DMS53 treated with DMSO at 0.1 percent for 48 hours (cell line): ENCODE measurements around the gene PRPF38B.

Experiments used
- DNase-seq: peaks from one replicate; lab custom pipeline; 2025; ENCODE audit not compliant: unreplicated experiment; lab: John Stamatoyannopoulos, UW

PRPF38B gene

GRCh38 chr1:108716437-108717230 is 24.5 kb downstream of the PRPF38B start:
- DNase-seq, result no peak

- DNase-seq, result no peak
Measured at GRCh38 chr1:108717774-108718316, 25.7 kb downstream of the PRPF38B start.

- DNase-seq, result no peak
Measured at GRCh38 chr1:108718927-108719655, 27.0 kb downstream of the PRPF38B start.

- DNase-seq, result no peak
Measured at GRCh38 chr1:108719656-108720435, 27.7 kb downstream of the PRPF38B start.

- no peak for DNase-seq
Measured at GRCh38 chr1:108722292-108722691, 30.2 kb downstream of the PRPF38B start.

- DNase-seq, result no peak
Measured at GRCh38 chr1:108725906-108726305, 33.8 kb downstream of the PRPF38B start.

GRCh38 chr1:108728327-108728923 is 36.3 kb downstream of the PRPF38B start:
- no peak for DNase-seq

- no peak for DNase-seq
Measured at GRCh38 chr1:108729481-108729880, 37.4 kb downstream of the PRPF38B start.

- DNase-seq, result no peak
Measured at GRCh38 chr1:108732398-108732797, 40.3 kb downstream of the PRPF38B start.

GRCh38 chr1:108734171-108734865 is 42.2 kb downstream of the PRPF38B start:
- DNase-seq, result no peak

GRCh38 chr1:108742253-108742652 is 50.1 kb downstream of the PRPF38B start:
- DNase-seq, result no peak

GRCh38 chr1:108745980-108746381 is 53.9 kb downstream of the PRPF38B start:
- no peak for DNase-seq

GRCh38 chr1:108746382-108747170 is 54.5 kb downstream of the PRPF38B start, which contains the start of gene STXBP3:
Gene STXBP3 (plus strand): TSS chr1:108746674. CDS start chr1:108746738, 64 bp downstream.
- DNase-seq, result peak; percentile 96

GRCh38 chr1:108747171-108747850 is 55.2 kb downstream of the PRPF38B start:
- DNase-seq, result peak; percentile 68

- DNase-seq, result no peak
Measured at GRCh38 chr1:108747898-108748297, 55.8 kb downstream of the PRPF38B start.

GRCh38 chr1:108749081-108749480 is 57.0 kb downstream of the PRPF38B start:
- DNase-seq, result no peak

GRCh38 chr1:108750476-108751181 is 58.5 kb downstream of the PRPF38B start:
- DNase-seq, result no peak
